Natural killer cell treated with Interleukin-12 subunit alpha and Interleukin-12 subunit beta and Interleukin-15 and Interleukin-18, amount 100 ng/mL, for 72 hours (primary cell): Measurements from ENCODE around the gene TCERG1L. TPM values are rescaled to one million over a fixed set of nuclear protein-coding genes. Genes with fewer than 3 reads are reported as not detected.
A peak's percentile ranks its signal among the peaks of the same experiment; 100 is the strongest.

Experiments
- ATAC-seq, 2 donors: fragments of 150-1000 bp; cut with Tn5 transposase in 1 of 2; sonication (Bioruptor Pico), chemical (Tn5 transposase) in 1 of 2; 2 replicates each; pipeline ENCODE4 v1.10.0; 2021
- DNase-seq: peaks from one replicate; pipeline ENCODE4 v3.0.0; 2022; ENCODE audit warnings: low spot score
- H3K27ac Mint-ChIP-seq, 2 donors: 1 replicate in 1 of 2; 2 replicates in 1 of 2; pipeline ENCODE4 v1.8.0; 2022; ENCODE audit warnings: mixed read lengths in 2 of 2, mild to moderate bottlenecking in 1 of 2, moderate library complexity in 1 of 2
- H3K27me3 Mint-ChIP-seq, 2 donors: 1 replicate in 1 of 2; 2 replicates in 1 of 2; pipeline ENCODE4 v1.8.0; 2022; ENCODE audit warnings: mixed read lengths in 2 of 2
- H3K36me3 Mint-ChIP-seq: one replicate; pipeline ENCODE4 v1.8.0; 2022; ENCODE audit warnings: mixed read lengths
- H3K4me1 Mint-ChIP-seq, 2 donors: 1 replicate in 1 of 2; 2 replicates in 1 of 2; pipeline ENCODE4 v1.8.0; 2022; ENCODE audit warnings: low read depth in 2 of 2, mixed read lengths in 2 of 2, mild to moderate bottlenecking in 1 of 2
- H3K4me3 Mint-ChIP-seq: one replicate; pipeline ENCODE4 v1.8.0; 2022; ENCODE audit warnings: mixed read lengths
- H3K9me3 Mint-ChIP-seq: 2 replicates; pipeline ENCODE4 v1.8.0; 2022; ENCODE audit warnings: mixed read lengths
- total RNA-seq, 2 donors: library from RNA; stranded (reverse); gene quantifications; one replicate each; pipeline ENCODE4 v1.2.3, GENCODE V29; 2022

TCERG1L gene
- total RNA-seq, 2 donors from 2014 or later: 0.10 to 0.81 TPM

DNA sequence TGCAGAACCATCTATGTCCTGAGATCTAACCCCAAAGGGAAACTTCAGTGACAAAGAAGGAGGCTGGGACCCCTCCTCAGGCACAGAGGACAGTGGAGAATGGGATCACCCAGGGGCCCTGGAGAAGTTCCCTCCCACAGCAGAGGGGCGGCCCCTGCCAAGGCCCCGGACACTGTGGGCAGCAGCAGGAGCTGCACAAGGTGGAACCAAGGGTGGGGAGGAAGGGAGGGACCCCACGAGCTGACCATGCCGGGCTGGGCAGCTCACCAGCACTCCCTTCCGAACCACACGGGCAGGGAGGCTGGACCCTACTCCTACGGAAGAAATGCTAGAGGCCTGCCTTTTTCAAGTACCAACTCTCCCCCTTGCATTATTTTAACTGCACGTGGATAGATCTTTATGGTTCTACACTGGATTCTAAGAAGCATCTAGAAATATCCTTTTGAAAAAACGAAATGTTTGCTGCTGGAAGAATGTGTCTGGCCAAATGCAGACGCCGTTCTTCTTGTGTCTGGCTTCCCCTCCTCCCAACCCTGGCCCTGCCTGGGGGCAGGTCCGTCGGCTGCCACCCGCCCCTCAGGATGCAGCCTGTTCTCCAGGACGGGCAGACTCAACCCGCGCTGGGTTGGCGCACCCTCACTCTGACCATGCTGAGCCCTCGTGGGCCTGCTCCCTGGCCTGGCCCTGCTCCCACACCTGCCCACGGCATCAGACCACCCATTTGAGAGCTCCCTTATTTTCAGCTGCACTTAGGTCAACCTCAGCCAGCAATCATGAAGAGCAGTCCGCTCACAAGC lies 193.9 kb downstream of the TCERG1L start:
- H3K27ac Mint-ChIP-seq: no peak overlapping the region
- no peak for ATAC-seq
- no peaks in the 10 kb centered on the region for H3K27me3 Mint-ChIP-seq
- no peaks in the 10 kb centered on the region for H3K9me3 Mint-ChIP-seq
- no peak overlapping the region for H3K4me3 Mint-ChIP-seq
- no peak for DNase-seq
- no peaks in the 10 kb centered on the region for H3K36me3 Mint-ChIP-seq
- no peaks in the 10 kb centered on the region for H3K4me1 Mint-ChIP-seq

DNA sequence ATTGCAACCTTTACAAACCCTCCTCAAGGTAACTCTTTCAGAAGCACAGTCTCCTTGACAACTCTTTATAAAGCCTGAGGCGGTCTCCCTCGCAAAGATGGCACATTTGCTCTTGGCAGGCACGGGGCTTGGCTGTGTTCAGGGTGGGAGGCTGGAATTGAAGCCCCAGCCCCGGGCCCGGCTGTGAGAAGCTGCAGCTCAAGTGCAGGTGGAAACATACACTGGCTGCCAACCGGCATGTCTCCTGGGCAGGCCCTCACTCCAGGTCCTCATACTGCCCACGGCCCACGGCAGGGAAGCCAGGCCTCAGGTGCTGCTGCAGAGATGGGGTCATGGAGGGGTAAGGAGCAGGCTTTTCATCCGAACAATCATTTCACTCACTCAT lies 194.5 kb downstream of the TCERG1L start:
- Mint-ChIP-seq H3K4me3 (no peak overlapping the region), H3K27ac (no peak overlapping the region), H3K36me3 (no peaks in the 10 kb centered on the region), H3K27me3 (no peaks in the 10 kb centered on the region), H3K4me1 (no peaks in the 10 kb centered on the region), H3K9me3 (no peaks in the 10 kb centered on the region)
- ATAC-seq (no peak), DNase-seq (no peak)

DNA sequence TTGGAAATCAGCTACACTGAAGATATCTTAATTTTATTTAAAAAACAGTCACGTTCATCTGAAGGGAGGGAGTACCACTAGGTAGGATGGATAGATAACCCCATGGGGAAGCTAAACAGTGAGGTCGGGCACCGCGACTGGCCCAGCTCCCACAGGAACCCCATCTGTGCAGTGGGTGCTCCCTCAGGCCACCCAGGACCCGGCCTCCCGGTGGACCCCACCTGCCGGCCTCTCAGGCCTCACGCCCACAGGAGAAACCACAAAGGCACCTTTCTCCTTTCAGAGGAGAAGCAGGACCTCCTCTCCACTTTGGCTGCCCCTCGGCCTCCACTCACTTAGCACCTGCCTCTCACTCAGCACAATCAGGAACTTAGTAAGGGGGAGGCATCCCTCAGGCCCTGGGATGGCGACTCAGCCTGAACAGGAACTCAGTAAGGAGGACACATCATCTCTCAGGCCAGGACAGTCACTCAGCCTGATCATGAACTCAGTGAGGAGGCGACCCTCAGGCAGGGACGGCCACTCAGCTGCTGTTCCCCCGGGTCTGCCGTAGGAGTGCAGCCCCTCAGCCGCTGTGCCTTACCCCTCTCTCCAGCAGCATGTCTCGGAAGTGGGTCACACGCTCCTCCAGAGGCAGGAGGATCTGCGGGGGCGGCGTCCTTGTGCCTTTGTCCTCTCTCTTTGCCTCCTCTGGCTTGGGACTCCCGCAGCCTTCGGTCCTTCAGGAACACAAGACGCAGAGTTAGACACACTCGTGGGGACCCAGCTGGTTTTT lies 195.1 kb downstream of the TCERG1L start:
- Mint-ChIP-seq H3K9me3 (no peaks in the 10 kb centered on the region), H3K27ac (no peak overlapping the region), H3K36me3 (no peaks in the 10 kb centered on the region), H3K4me1 (no peaks in the 10 kb centered on the region), H3K27me3 (no peaks in the 10 kb centered on the region), H3K4me3 (no peak overlapping the region)
- DNase-seq (no peak), ATAC-seq (no peak)

DNA sequence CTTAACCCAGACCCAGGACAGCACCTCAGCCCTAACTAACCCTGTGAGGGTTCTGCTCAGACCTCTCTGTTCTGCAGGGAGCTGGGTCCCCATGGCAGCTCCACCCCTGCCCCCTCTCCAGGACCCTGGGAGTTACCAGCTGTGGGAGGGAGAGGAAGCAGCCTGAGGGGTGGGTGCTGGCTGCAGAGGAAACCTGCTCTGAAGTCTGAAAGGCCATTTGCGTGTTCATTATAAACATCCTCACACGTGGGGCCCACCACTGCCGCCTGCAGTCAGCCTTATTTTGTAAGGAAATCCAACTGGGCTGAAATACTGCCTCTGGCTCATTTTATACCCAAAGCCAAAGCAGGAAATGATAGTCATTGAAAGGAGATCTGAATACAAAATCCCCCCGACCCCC lies 195.7 kb downstream of the TCERG1L start:
- H3K36me3 Mint-ChIP-seq: no peaks in the 10 kb centered on the region
- no peaks in the 10 kb centered on the region for H3K27me3 Mint-ChIP-seq
- no peaks in the 10 kb centered on the region for H3K9me3 Mint-ChIP-seq
- peak in 1 of 2 donors; percentile 28 for ATAC-seq
- H3K4me3 Mint-ChIP-seq: no peak overlapping the region
- no peak overlapping the region for H3K27ac Mint-ChIP-seq
- DNase-seq: no peak
- no peaks in the 10 kb centered on the region for H3K4me1 Mint-ChIP-seq

DNA sequence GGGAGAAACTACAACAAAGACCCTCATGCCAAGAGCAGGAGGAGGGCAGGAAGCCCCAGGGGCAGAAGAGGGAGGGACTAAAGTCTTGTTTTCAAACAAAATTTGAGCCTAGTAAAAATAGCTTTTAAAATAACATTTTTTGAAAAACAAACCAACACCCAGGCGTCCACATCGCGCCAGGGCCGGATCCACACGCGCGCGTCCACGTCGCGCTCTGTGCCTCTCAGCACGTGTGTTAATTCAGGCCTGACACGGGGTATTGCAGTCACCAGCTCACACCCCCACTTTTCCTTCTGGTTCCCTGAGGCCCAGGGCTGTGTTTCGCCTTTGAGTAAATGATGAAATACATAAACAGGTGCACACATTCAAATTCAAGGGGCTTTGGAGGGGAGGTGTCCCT lies 196.2 kb downstream of the TCERG1L start:
- ATAC-seq: no peak

DNA sequence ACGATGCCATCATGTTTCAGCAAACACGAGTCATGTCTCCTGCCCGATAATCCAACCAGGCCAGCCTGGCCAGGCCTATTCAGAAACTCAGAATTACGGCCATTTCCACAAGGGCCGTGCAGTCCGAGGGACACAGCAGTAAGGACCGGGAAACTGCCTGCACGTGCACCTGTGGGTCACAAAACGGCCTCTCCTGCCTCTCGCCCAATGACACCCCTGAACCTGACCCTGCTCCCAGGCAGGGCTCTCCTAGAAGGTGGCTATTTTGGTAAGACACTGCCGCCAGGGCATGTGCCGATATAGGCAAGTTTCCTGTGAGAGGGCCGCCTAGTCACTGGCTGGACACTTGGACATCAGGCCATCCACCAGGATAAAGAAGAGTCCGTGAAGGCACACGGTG lies 196.7 kb downstream of the TCERG1L start:
- Mint-ChIP-seq H3K27me3 (no peaks in the 10 kb centered on the region), H3K4me1 (no peaks in the 10 kb centered on the region), H3K9me3 (no peaks in the 10 kb centered on the region), H3K4me3 (no peak overlapping the region), H3K36me3 (no peaks in the 10 kb centered on the region), H3K27ac (no peak overlapping the region)
- DNase-seq: no peak
- ATAC-seq: no peak

More for the DNA sequence above, 196.2 kb downstream of the TCERG1L start:
- H3K4me3 Mint-ChIP-seq: no peak overlapping the region
- H3K27me3 Mint-ChIP-seq: no peaks in the 10 kb centered on the region
- H3K9me3 Mint-ChIP-seq: no peaks in the 10 kb centered on the region
- no peaks in the 10 kb centered on the region for H3K36me3 Mint-ChIP-seq
- no peaks in the 10 kb centered on the region for H3K4me1 Mint-ChIP-seq
- no peak for DNase-seq
- no peak overlapping the region for H3K27ac Mint-ChIP-seq

DNA sequence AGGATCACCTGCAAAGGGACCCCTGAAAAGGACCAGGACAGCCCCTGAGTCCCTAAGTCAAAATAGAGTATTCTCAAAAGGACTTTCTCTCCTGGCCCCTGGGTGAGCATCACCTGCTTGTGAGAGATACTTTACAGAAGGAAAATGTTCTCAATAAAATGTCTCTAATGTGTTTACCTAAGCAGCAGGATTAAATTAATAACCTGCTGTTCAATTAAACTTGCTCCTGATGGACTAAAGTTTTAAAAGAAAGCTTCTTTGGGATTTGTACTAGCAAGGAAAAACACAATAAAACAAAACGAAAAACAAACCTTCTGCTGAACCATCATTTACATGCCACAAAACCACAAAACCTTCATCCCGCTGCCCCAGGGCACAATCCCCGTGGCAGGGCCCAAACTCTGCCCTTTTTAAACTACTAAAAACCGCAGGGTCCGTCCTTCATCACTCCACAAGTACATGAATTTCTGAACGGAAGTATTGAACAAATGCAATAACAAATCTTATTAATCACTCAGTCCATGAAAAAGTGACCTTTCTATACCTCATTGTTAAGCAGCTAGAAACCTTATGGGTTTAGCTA lies 197.7 kb downstream of the TCERG1L start:
- no peaks in the 10 kb centered on the region for H3K27me3 Mint-ChIP-seq
- no peak overlapping the region for H3K4me3 Mint-ChIP-seq
- DNase-seq: no peak
- H3K36me3 Mint-ChIP-seq: no peaks in the 10 kb centered on the region
- H3K9me3 Mint-ChIP-seq: no peaks in the 10 kb centered on the region
- no peaks in the 10 kb centered on the region for H3K4me1 Mint-ChIP-seq
- H3K27ac Mint-ChIP-seq: no peak overlapping the region
- no peak for ATAC-seq

DNA sequence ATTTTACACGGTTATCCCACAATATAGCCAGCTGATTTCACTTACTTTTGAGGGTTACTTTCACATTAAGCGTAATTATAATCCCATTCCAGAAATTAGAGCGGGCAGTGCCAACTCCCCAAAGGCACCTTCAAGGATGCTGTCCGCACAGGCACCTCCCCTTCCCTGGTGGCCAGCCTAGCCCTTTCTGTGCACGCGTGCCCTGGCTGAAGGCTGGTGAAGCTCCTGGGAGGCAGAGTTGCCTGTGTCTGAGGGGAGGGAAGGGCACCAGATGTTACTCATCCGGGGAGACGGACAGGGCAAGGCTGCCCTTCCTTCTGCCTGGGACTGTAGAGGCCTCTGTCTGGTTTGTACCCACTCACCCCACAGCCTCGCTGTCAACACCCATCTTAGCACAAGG lies 198.4 kb downstream of the TCERG1L start:
- no peak overlapping the region for H3K27ac Mint-ChIP-seq
- no peaks in the 10 kb centered on the region for H3K27me3 Mint-ChIP-seq
- no peaks in the 10 kb centered on the region for H3K4me1 Mint-ChIP-seq
- H3K9me3 Mint-ChIP-seq: no peaks in the 10 kb centered on the region
- DNase-seq (no peak), ATAC-seq (no peak)
- no peaks in the 10 kb centered on the region for H3K36me3 Mint-ChIP-seq
- no peak overlapping the region for H3K4me3 Mint-ChIP-seq

DNA sequence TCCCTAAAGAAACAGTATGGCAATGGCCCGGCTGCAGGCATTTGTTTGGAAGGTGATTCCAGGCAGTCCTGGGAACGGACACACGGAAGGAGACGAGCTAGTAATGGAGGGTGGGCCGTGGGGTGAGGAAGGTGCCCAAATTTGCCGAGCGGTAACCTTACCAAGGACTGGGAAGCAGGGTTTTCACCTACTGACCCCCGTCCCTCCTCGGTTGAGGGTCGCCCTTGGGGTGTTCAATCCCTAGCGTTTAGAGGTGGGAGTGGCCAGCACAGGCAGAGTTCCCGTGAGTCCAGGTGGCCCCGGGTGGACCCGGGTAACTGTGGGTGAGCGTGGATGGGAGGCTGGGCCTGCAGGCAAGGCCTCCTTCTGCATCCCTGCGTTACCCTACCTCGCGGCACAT lies 198.8 kb downstream of the TCERG1L start:
- no peaks in the 10 kb centered on the region for H3K4me1 Mint-ChIP-seq
- no peaks in the 10 kb centered on the region for H3K36me3 Mint-ChIP-seq
- DNase-seq (no peak), ATAC-seq (no peak)
- peaks cover 2% of the 10 kb centered on the region for H3K9me3 Mint-ChIP-seq
- H3K27ac Mint-ChIP-seq: no peak overlapping the region
- H3K27me3 Mint-ChIP-seq: no peaks in the 10 kb centered on the region
- H3K4me3 Mint-ChIP-seq: no peak overlapping the region

DNA sequence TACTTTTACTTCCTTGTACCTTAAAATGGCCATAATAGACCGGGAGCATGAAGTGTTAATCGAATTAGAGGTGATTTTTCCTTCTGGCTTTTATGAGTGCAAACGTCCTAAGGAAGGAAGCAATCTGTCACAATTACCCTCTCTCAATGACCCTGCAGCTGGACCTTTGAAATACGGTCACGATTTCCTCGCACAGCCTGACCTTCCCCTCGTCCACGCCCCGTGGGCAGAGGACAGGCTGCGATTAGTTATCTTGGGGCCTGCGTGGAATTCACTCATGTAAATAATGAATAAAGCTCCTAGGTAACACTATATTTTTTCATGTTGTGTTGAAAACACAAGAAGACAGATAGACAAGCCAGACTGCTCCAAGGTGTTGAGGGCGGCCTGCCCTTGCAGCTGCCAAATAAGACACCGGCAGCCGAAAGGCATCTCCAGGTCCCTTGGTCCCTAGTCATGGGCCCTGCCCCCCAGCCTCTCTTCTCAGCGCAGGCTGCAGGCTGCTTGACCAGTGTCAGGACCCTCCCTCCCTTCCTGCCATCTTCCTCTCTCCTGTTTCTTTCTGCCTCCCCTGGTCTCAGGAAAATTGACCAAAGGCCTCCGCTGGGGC lies 199.9 kb downstream of the TCERG1L start:
- H3K27ac Mint-ChIP-seq: no peak overlapping the region
- H3K9me3 Mint-ChIP-seq: peaks cover 4% of the 10 kb centered on the region
- ATAC-seq: no peak
- H3K4me3 Mint-ChIP-seq: no peak overlapping the region
- no peaks in the 10 kb centered on the region for H3K27me3 Mint-ChIP-seq
- DNase-seq: no peak
- H3K36me3 Mint-ChIP-seq: no peaks in the 10 kb centered on the region
- H3K4me1 Mint-ChIP-seq: no peaks in the 10 kb centered on the region

DNA sequence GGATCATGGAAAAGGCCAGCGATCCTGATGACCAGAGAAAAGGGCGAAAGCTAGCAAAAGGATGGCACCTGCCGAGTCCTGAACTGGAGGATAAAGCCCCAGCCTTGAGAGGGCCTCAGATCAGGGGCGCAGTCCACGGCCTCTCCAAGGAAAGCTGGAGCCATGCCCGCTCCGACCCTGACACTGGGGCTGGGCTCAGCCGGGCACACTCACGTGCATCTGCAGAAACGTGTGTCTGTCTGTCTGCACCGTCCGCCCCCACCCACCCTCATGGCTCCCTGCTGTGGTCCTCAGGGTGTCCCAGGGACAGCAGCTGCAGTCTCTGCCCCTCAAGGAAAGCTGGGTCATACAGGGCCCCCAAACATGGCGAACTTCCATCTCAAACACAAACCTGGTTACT lies 200.5 kb downstream of the TCERG1L start:
- Mint-ChIP-seq H3K27ac (no peak overlapping the region), H3K27me3 (no peaks in the 10 kb centered on the region), H3K4me1 (no peaks in the 10 kb centered on the region), H3K9me3 (peaks cover 4% of the 10 kb centered on the region), H3K4me3 (no peak overlapping the region), H3K36me3 (no peaks in the 10 kb centered on the region)
- DNase-seq (no peak), ATAC-seq (no peak)

DNA sequence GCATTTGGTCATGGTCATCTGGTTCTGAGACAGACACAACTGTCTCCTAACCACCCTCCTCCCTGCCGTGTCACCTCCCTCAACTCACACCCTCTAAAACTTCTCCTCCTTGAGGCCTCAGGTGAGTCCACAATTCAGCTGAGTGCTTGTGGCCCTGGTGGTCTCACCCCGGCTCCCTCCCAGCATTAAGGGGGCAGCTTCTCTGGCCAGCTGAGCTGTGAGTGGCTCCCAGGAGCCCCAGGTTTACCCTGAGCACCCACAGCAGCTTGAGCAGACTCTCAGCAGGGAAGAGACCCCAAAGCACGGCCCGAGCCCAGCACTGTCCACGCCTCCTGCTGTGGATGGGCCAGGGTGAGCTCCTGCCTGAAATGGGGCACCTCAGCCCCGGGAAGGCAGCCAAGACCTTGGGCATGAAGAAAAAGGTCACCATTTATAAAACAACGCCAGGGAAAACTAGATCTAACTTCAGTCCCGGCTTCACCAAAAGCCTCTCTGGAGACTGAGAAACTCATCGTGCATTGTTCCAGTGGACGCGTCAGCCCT lies 201.2 kb downstream of the TCERG1L start:
- H3K27me3 Mint-ChIP-seq: no peaks in the 10 kb centered on the region
- H3K27ac Mint-ChIP-seq: no peak overlapping the region
- no peaks in the 10 kb centered on the region for H3K4me1 Mint-ChIP-seq
- no peaks in the 10 kb centered on the region for H3K36me3 Mint-ChIP-seq
- H3K9me3 Mint-ChIP-seq: peaks cover 4% of the 10 kb centered on the region
- ATAC-seq: no peak
- DNase-seq: no peak
- no peak overlapping the region for H3K4me3 Mint-ChIP-seq

DNA sequence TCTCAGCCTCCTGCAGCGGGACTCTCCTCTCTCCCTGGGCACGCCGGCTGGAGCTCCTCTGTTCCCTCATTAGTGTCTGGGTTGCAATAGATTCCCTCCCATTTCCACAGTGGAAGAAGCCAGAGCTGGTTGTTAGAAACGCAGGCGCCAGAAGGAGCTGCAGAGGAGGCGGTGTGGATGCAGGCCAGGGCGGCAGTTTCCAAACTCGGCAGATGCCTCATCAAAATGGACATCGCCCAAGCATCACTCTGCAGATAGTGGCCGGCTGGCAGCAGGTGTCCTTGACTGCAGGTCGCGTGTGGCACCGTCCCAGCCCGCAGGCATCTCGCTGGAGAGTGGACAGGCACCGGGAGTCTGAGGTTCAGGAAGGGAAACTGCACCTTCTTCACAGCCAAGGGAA lies 201.8 kb downstream of the TCERG1L start:
- DNase-seq (no peak), ATAC-seq (no peak)
- no peak overlapping the region for H3K27ac Mint-ChIP-seq
- H3K4me1 Mint-ChIP-seq: no peaks in the 10 kb centered on the region
- H3K9me3 Mint-ChIP-seq: peaks cover 4% of the 10 kb centered on the region
- no peak overlapping the region for H3K4me3 Mint-ChIP-seq
- no peaks in the 10 kb centered on the region for H3K27me3 Mint-ChIP-seq
- H3K36me3 Mint-ChIP-seq: no peaks in the 10 kb centered on the region

DNA sequence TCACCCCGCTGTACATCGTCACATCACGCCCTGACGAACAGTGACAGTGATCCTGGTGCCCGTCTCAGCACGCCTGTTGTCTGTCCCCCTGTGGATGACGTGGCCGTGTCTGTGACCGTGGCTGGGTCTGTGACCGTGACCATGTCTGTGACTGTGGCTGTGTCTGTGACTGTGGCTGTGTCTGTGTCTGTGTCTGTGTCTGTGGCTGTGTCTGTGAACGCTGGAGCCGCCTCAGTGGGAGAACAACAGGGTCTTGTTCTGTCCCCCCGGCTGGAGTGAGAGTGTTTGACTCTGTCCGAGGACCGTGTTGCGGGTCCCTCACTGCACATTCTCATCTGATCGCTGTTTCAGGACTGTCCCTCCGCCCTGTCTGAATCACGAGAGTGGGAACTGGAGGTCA lies 202.2 kb downstream of the TCERG1L start:
- no peak for DNase-seq
- Mint-ChIP-seq H3K27me3 (no peaks in the 10 kb centered on the region), H3K4me1 (no peaks in the 10 kb centered on the region), H3K9me3 (peaks cover 4% of the 10 kb centered on the region), H3K27ac (no peak overlapping the region), H3K4me3 (no peak overlapping the region), H3K36me3 (no peaks in the 10 kb centered on the region)
- ATAC-seq: peak in 1 of 2 donors; percentile 11
